H1 (cell line): ENCODE measurements around the gene PTPN1. TPM values are rescaled to one million over a fixed set of nuclear protein-coding genes. Genes with fewer than 3 reads are reported as not detected.

ENCODE experiments used
- CTCF ChIA-PET: fragments of 300-600 bp; sonication (Branson Sonifier 250); formaldehyde crosslinking; loops from one replicate; lab custom pipeline; 2021; ENCODE audit not compliant: partially characterized antibody; lab: Charles Lee
- POLR2A ChIA-PET: fragments of 300-600 bp; sonication (Branson Sonifier 250); formaldehyde crosslinking; loops from one replicate; lab custom pipeline; 2021; ENCODE audit warnings: inconsistent platforms; ENCODE audit not compliant: partially characterized antibody; lab: Charles Lee
- DNase-seq, 2 experiments: peaks; one replicate each; pipeline versions ENCODE4 v3.0.0 to v3.0.0-alpha.2; 2010 to 2022; ENCODE audit warnings: low spot score in 2 of 2, low read depth in 1 of 2, mixed read lengths in 1 of 2
- FAIRE-seq: peaks from 2 replicates; lab custom pipeline; 2011; peaks lifted over from hg19 to GRCh38; lab: Jason Lieb, UNC
- H2AFZ ChIP-seq: 2 replicates; pipeline ENCODE4 v1.8.1; 2012; ENCODE audit warnings: low read length, inconsistent platforms
- H2AK5ac ChIP-seq: 2 replicates; pipeline ENCODE4 v1.6.1; 2013; ENCODE audit warnings: low read depth, low read length
- H2BK120ac ChIP-seq: replicated peaks from 2 replicates; pipeline ENCODE3; 2013; ENCODE audit warnings: low read depth, low read length, inconsistent platforms
- H2BK12ac ChIP-seq: 2 replicates; pipeline ENCODE4 v1.6.1; 2013; ENCODE audit warnings: low read depth, low read length
- H2BK15ac ChIP-seq: 2 replicates; pipeline ENCODE4 v1.6.1; 2013; ENCODE audit warnings: low read length
- H2BK20ac ChIP-seq: 2 replicates; pipeline ENCODE4 v1.6.1; 2013; ENCODE audit warnings: low read length
- H2BK5ac ChIP-seq: 2 replicates; pipeline ENCODE4 v1.6.1; 2013; ENCODE audit warnings: low read depth, low read length
- H3K14ac ChIP-seq: 2 replicates; pipeline ENCODE4 v1.6.1; 2013; ENCODE audit warnings: inconsistent platforms; ENCODE audit not compliant: insufficient read length
- H3K18ac ChIP-seq: 2 replicates; pipeline ENCODE4 v1.6.1; 2013; ENCODE audit warnings: low read length; ENCODE audit errors: extremely low read depth
- H3K23ac ChIP-seq: 2 replicates; pipeline ENCODE4 v1.6.1; 2013; ENCODE audit warnings: inconsistent platforms; ENCODE audit not compliant: insufficient read length
- H3K23me2 ChIP-seq: 2 replicates; pipeline ENCODE4 v1.6.1; 2013; ENCODE audit warnings: low read depth, low read length
- H3K27ac ChIP-seq: 2 replicates; pipeline ENCODE4 v1.6.1; 2011; ENCODE audit warnings: low read depth, low read length, inconsistent platforms
- H3K27me3 ChIP-seq, 4 experiments: replicated peaks in 1 of 4; 1 replicate in 1 of 4; 2 replicates in 3 of 4; pipeline versions ENCODE4 v1.6.1 to v1.8.1; 2011 to 2013; ENCODE audit warnings: low read length in 3 of 4, mild to moderate bottlenecking in 3 of 4, inconsistent platforms in 2 of 4, mixed read lengths in 2 of 4, moderate library complexity in 1 of 4; ENCODE audit not compliant: control insufficient read depth in 3 of 4, insufficient read depth in 3 of 4; ENCODE audit errors: extremely low read depth in 1 of 4
- H3K36me3 ChIP-seq, 4 experiments: 2 replicates each; pipeline versions ENCODE4 v1.6.1 to v1.8.1; 2011 to 2013; ENCODE audit warnings: mild to moderate bottlenecking in 4 of 4, low read length in 3 of 4, moderate library complexity in 2 of 4, control low read depth in 1 of 4, inconsistent platforms in 1 of 4; ENCODE audit not compliant: insufficient read depth in 4 of 4, control insufficient read depth in 2 of 4
- H3K4ac ChIP-seq: replicated peaks from 2 replicates; pipeline ENCODE3; 2013; ENCODE audit warnings: low read length, low read depth, mixed read lengths, inconsistent platforms; ENCODE audit not compliant: insufficient read length
- H3K4me1 ChIP-seq, 4 experiments: replicated peaks in 1 of 4; 1 replicate in 1 of 4; 2 replicates in 3 of 4; pipeline versions ENCODE4 v1.6.1 to v1.8.1; 2011 to 2013; ENCODE audit warnings: low read length in 3 of 4, inconsistent platforms in 2 of 4, mixed read lengths in 1 of 4; ENCODE audit not compliant: insufficient read depth in 4 of 4, control insufficient read depth in 3 of 4
- H3K4me2 ChIP-seq, 2 experiments: 2 replicates each; pipeline versions ENCODE4 v1.6.1 to v1.8.1; 2011 to 2013; ENCODE audit warnings: low read depth in 2 of 2, low read length in 2 of 2, control low read depth in 1 of 2, inconsistent platforms in 1 of 2, mild to moderate bottlenecking in 1 of 2; ENCODE audit not compliant: insufficient read depth in 1 of 2
- H3K4me3 ChIP-seq, 4 experiments: fragments of 200-600, 300-600 bp in 1 of 4; sonication (generic), shearing (Covaris generic), sonication (Bioruptor Twin) in 1 of 4; 2 replicates each; pipeline versions ENCODE4 v1.5.1 to v1.8.1; 2011 to 2016; ENCODE audit warnings: low read length in 4 of 4, low read depth in 3 of 4, control low read depth in 2 of 4, inconsistent platforms in 2 of 4, mild to moderate bottlenecking in 2 of 4, mixed read lengths in 1 of 4, moderate library complexity in 1 of 4; ENCODE audit not compliant: insufficient read depth in 2 of 4; ENCODE audit errors: extremely low read depth in 1 of 4
- H3K56ac ChIP-seq: replicated peaks from 2 replicates; pipeline ENCODE3; 2013; ENCODE audit warnings: low read depth, mild to moderate bottlenecking, mixed read lengths, low read length, inconsistent platforms; ENCODE audit not compliant: insufficient read length
- H3K79me1 ChIP-seq: 2 replicates; pipeline ENCODE4 v1.6.1; 2013; ENCODE audit warnings: low read depth, low read length, control low read depth
- H3K79me2 ChIP-seq, 2 experiments: 2 replicates each; pipeline versions ENCODE4 v1.6.1 to v1.8.1; 2012 to 2013; ENCODE audit warnings: low read length in 2 of 2, mild to moderate bottlenecking in 2 of 2, inconsistent platforms in 1 of 2; ENCODE audit not compliant: insufficient read depth in 2 of 2, control insufficient read depth in 1 of 2
- H3K9ac ChIP-seq, 4 experiments: replicated peaks in 1 of 4; 1 replicate in 1 of 4; 2 replicates in 3 of 4; pipeline versions ENCODE4 v1.6.1 to v1.8.1; 2011 to 2013; ENCODE audit warnings: low read depth in 3 of 4, low read length in 3 of 4, control low read depth in 2 of 4, mild to moderate bottlenecking in 2 of 4, moderate library complexity in 2 of 4, inconsistent platforms in 1 of 4; ENCODE audit errors: extremely low read depth in 1 of 4
- H3K9me3 ChIP-seq, 2 experiments: 2 replicates each; pipeline versions ENCODE4 v1.6.1 to v1.8.1; 2012 to 2013; ENCODE audit warnings: mild to moderate bottlenecking in 2 of 2, moderate library complexity in 2 of 2, control low read depth in 1 of 2, inconsistent platforms in 1 of 2, low read depth in 1 of 2, low read length in 1 of 2, mixed read lengths in 1 of 2; ENCODE audit not compliant: insufficient read depth in 2 of 2
- H4K20me1 ChIP-seq, 2 experiments: replicated peaks in 1 of 2; 2 replicates each; pipeline versions ENCODE3 to v1.8.1; 2011 to 2013; ENCODE audit warnings: inconsistent platforms in 2 of 2, low read length in 2 of 2, mild to moderate bottlenecking in 1 of 2; ENCODE audit not compliant: insufficient read depth in 2 of 2, control insufficient read depth in 1 of 2
- H4K5ac ChIP-seq: 2 replicates; pipeline ENCODE4 v1.6.1; 2013; ENCODE audit warnings: low read length, low read depth, mixed read lengths, inconsistent platforms; ENCODE audit not compliant: insufficient read length
- H4K8ac ChIP-seq: 2 replicates; pipeline ENCODE4 v1.8.0; 2013; ENCODE audit warnings: mild to moderate bottlenecking, moderate library complexity, low read length, inconsistent platforms; ENCODE audit not compliant: insufficient read depth; ENCODE audit errors: extremely low read depth
- H4K91ac ChIP-seq: replicated peaks from 2 replicates; pipeline ENCODE3; 2013; ENCODE audit warnings: low read length, mixed read lengths, inconsistent platforms; ENCODE audit not compliant: insufficient read length
- WGBS, 2 experiments: shearing (Covaris generic) in 1 of 2; methylation state at CpG; one replicate each; pipeline versions ENCODE4 v1.1.6 to v1.1.7; 2013 to 2015; ENCODE audit warnings: low lambda C conversion rate in 2 of 2, mixed read lengths in 2 of 2, inconsistent platforms in 1 of 2, low coverage in 1 of 2, missing lambda C conversion rate in 1 of 2; ENCODE audit not compliant: insufficient replicate concordance in 2 of 2, insufficient coverage in 1 of 2, insufficient read length in 1 of 2; ENCODE audit errors: extremely low coverage in 1 of 2, missing lambda C conversion rate in 1 of 2; 5-methylcytosine and 5-hydroxymethylcytosine counted together
- polyA plus RNA-seq, 7 experiments: library from polyadenylated mRNA; depleted of rRNA in 3 of 7; stranded (reverse) in 5 of 7; unstranded in 2 of 7; fragments of >200 nt in 5 of 7; fragments of 200-250 nt in 2 of 7; gene quantifications; 1 replicate in 5 of 7; 2 replicates in 1 of 7; 4 replicates in 1 of 7; pipeline versions ENCODE4 v1.2.1 to v1.2.3, GENCODE V29; 2011 to 2013; ENCODE audit warnings: missing spikeins in 2 of 7, mixed read lengths in 2 of 7
- total RNA-seq: library from RNA; stranded (reverse); fragmentation: NEBNext Ultra II Directional; extraction: Animal tissue kit (Norgen Biotek cat#: 25700); gene quantifications from 2 replicates; pipeline ENCODE4 v1.2.1, GENCODE V29; 2021

PTPN1 gene
- total and polyA plus RNA-seq, 2 of the 8 experiments (the other 6 are each of a cell fraction or from before 2014, with no cell fraction given): 18.6 to 32.1 TPM

DNA sequence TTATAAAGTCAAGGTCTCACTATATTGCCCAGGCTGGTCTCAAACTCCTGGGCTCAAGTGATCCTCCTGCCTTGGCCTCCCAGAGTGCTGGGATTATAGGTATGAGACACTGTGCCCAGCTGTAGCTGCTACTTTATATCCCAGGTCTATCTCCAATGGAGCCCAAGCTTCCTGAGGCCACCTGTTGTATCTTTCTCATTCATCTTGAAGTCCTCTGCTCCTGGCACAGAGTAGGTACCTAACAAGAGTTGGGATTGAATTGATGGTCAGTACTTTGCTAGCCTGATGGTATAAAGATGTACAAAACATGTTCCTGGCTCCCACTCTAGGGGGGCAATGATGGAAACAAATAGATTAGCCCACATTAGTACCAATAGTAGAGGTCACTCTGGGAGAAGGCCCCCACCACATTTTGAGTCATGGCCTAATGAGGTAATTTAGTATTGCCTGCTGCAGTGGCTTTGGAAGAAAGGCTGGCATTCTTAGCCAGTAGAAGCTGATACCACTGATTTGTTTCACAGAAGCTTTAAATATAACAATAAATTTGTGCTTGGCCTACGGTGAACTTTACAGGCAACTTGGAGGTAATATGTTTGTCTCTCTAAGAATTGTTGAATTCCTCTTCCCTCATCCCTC, 5.4 kb downstream of the PTPN1 start:
- H3K79me2 ChIP-seq: peaks cover 13 to 94% of the 10 kb centered on the region in 2 experiments
- no peak overlapping the region for H2BK15ac ChIP-seq
- H4K20me1 ChIP-seq: peaks cover 2 to 11% of the 10 kb centered on the region in 2 experiments
- H4K5ac ChIP-seq: no peak overlapping the region
- peaks cover 2 to 5% (median 4%) of the 10 kb centered on the region in 4 experiments; a peak in 6 of 7 replicates for H3K4me1 ChIP-seq
- no peak overlapping the region for H3K27ac ChIP-seq
- no peak overlapping the region for H3K14ac ChIP-seq
- no peaks in the 10 kb centered on the region for H3K27me3 ChIP-seq
- no peak overlapping the region for H2AFZ ChIP-seq
- ChIA-PET CTCF (interaction anchor here (0.7 to 2.0 kb wide), 5 partner anchors 10 to 60 kb away, joined by 3 to 8 read pairs (median 3); no protein-coding TSS in a partner anchor), POLR2A (interaction anchor here (0.6 to 1.4 kb wide), 4 partner anchors 8 to 112 kb away, joined by 3 to 10 read pairs (median 4); no protein-coding TSS in a partner anchor)
- H3K79me1 ChIP-seq: peaks cover 14% of the 10 kb centered on the region; the same call in 1 of the 2 replicates
- no peak overlapping the region for H3K4me3 ChIP-seq
- H3K4me2 ChIP-seq: no peak overlapping the region
- no peak overlapping the region for H2BK5ac ChIP-seq
- H4K91ac ChIP-seq: no peak overlapping the region
- H3K23ac ChIP-seq: no peak overlapping the region
- peaks cover 5% of the 10 kb centered on the region; the same call in 1 of the 2 replicates for H3K23me2 ChIP-seq
- no peak for FAIRE-seq
- no peak overlapping the region for H3K56ac ChIP-seq
- 90% methylated on average over 1 of the region's 1 CpG; no CpG with 5 or more reads in 1 of the 2 experiments for WGBS, 2 experiments
- no peak overlapping the region for H3K9ac ChIP-seq
- no peak overlapping the region for H2BK20ac ChIP-seq
- H2AK5ac ChIP-seq: no peak overlapping the region
- no peaks in the 10 kb centered on the region for H3K9me3 ChIP-seq
- H4K8ac ChIP-seq: no peak overlapping the region
- H3K4ac ChIP-seq: no peak overlapping the region
- DNase-seq: no peak
- H2BK12ac ChIP-seq: no peak overlapping the region
- H3K18ac ChIP-seq: no peak overlapping the region
- H2BK120ac ChIP-seq: no peak overlapping the region
- H3K36me3 ChIP-seq: no peaks in the 10 kb centered on the region
